Peyer's patch (tissue), 4 donors: ENCODE data around the gene FMNL2. TPM values are rescaled to one million over a fixed set of nuclear protein-coding genes. Genes with fewer than 3 reads are reported as not detected.

ENCODE experiments used
- DNase-seq, 3 donors: peaks; one replicate each; pipeline ENCODE4 v3.0.0-alpha.2; 2017 to 2019
- H3K27ac ChIP-seq, 4 donors: fragments of 200-600 bp; sonication (generic); one replicate each; pipeline ENCODE4 v1.5.1; 2016 to 2019
- H3K27me3 ChIP-seq, 2 donors: fragments of 200-600 bp; sonication (generic); one replicate each; pipeline ENCODE4 v1.5.1; 2019
- H3K36me3 ChIP-seq, 3 donors: fragments of 200-600 bp; sonication (generic); one replicate each; pipeline ENCODE4 v1.5.1; 2016 to 2019
- H3K4me1 ChIP-seq, 4 donors: fragments of 200-600 bp; sonication (generic); one replicate each; pipeline ENCODE4 v1.5.1; 2016 to 2019
- H3K4me3 ChIP-seq, 4 donors: fragments of 200-600 bp; sonication (generic); 1 replicate in 3 of 4; 2 replicates in 1 of 4; pipeline ENCODE4 v1.5.1; 2016 to 2019; ENCODE audit warnings: mild to moderate bottlenecking in 1 of 4
- H3K9me3 ChIP-seq, 4 donors: fragments of 200-600 bp; sonication (generic); one replicate each; pipeline ENCODE4 v1.5.1; 2016 to 2019; ENCODE audit warnings: mild to moderate bottlenecking in 1 of 4
- CTCF ChIP-seq, 6 experiments: fragments of 450-650 bp in 4 of 6; fragments of 200-600 bp in 2 of 6; sonication (generic) in 1 of 6; IDR thresholded peaks; one replicate each; pipeline ENCODE4 v1.5.1; 2017 to 2019; ENCODE audit warnings: antibody characterized with exemption in 6 of 6, mild to moderate bottlenecking in 3 of 6, moderate library complexity in 1 of 6
- POLR2A ChIP-seq, 2 donors: fragments of 450-650 bp; IDR thresholded peaks; one replicate each; pipeline ENCODE4 v1.5.1; 2017; ENCODE audit warnings: antibody characterized with exemption in 2 of 2, mild to moderate bottlenecking in 2 of 2, moderate library complexity in 2 of 2
- total RNA-seq, 4 donors: library from RNA; depleted of rRNA; stranded (reverse); fragments of >200 nt; gene quantifications; one replicate each; pipeline ENCODE4 v1.1.0, GENCODE V29; 2016

Gene FMNL2
- total RNA-seq, 4 donors from 2014 or later: 7.5 to 52.0 (median 17.1) TPM

GRCh38 chr2:152334701-152335015, 316 bp upstream of the FMNL2 start:
- no peaks in the 10 kb centered on the region for H3K36me3 ChIP-seq
- no peaks in the 10 kb centered on the region for H3K27me3 ChIP-seq
- peak overlapping the region; percentile 68 to 82 (median 72) for H3K27ac ChIP-seq
- peak overlapping the region; percentile 75 to 81 (median 78) for H3K4me3 ChIP-seq
- no peak for DNase-seq
- TF ChIP-seq CTCF (IDR thresholded peaks at IDR 0.05): no peak
- TF ChIP-seq POLR2A (IDR thresholded peaks at IDR 0.05): no peak
- H3K9me3 ChIP-seq: no peaks in the 10 kb centered on the region
- peaks cover 0 to 6% (median 0%) of the 10 kb centered on the region in 4 donors for H3K4me1 ChIP-seq

GRCh38 chr2:152335726-152336118, 748 bp downstream of the FMNL2 start:
- peak overlapping the region; percentile 68 to 82 (median 72) for H3K27ac ChIP-seq
- H3K27me3 ChIP-seq: no peaks in the 10 kb centered on the region
- DNase-seq: peak in 1 of 3 donors; percentile 60

GRCh38 chr2:152336119-152336853, 1.3 kb downstream of the FMNL2 start:
- Histone ChIP-seq H3K4me3 (peak overlapping the region; percentile 75 to 81 (median 78)), H3K27me3 (no peaks in the 10 kb centered on the region), H3K9me3 (no peaks in the 10 kb centered on the region), H3K27ac (peak overlapping the region; percentile 68 to 82 (median 72)), H3K36me3 (no peaks in the 10 kb centered on the region), H3K4me1 (peaks cover 0 to 6% (median 0%) of the 10 kb centered on the region in 4 donors)
- DNase-seq: peak in 2 of 3 donors; percentile 65 to 66
- TF ChIP-seq CTCF (IDR thresholded peaks at IDR 0.05) (no peak), POLR2A (IDR thresholded peaks at IDR 0.05) (no peak)

More at GRCh38 chr2:152335726-152336118, 748 bp downstream of the FMNL2 start:
- Histone ChIP-seq H3K9me3 (no peaks in the 10 kb centered on the region), H3K4me3 (peak overlapping the region; percentile 75 to 81 (median 78)), H3K36me3 (no peaks in the 10 kb centered on the region), H3K4me1 (peaks cover 0 to 6% (median 0%) of the 10 kb centered on the region in 4 donors)
- TF ChIP-seq CTCF (IDR thresholded peaks at IDR 0.05) (no peak), POLR2A (IDR thresholded peaks at IDR 0.05) (no peak)

GRCh38 chr2:152336854-152337510, 2.0 kb downstream of the FMNL2 start:
- peak in 2 of 3 donors; percentile 48 to 56 for DNase-seq
- Histone ChIP-seq H3K4me3 (peak overlapping the region in 3 of 4 donors; percentile 75 to 79 (median 78)), H3K27me3 (no peaks in the 10 kb centered on the region), H3K9me3 (no peaks in the 10 kb centered on the region), H3K36me3 (no peaks in the 10 kb centered on the region), H3K27ac (peak overlapping the region; percentile 68 to 82 (median 72)), H3K4me1 (peaks cover 0 to 6% (median 0%) of the 10 kb centered on the region in 4 donors)
- TF ChIP-seq POLR2A (IDR thresholded peaks at IDR 0.05) (no peak), CTCF (IDR thresholded peaks at IDR 0.05) (no peak)

GRCh38 chr2:152337511-152337903, 2.5 kb downstream of the FMNL2 start:
- Histone ChIP-seq H3K4me3 (no peak overlapping the region), H3K27ac (no peak overlapping the region), H3K9me3 (no peaks in the 10 kb centered on the region), H3K4me1 (peaks cover 0 to 6% (median 0%) of the 10 kb centered on the region in 4 donors), H3K27me3 (no peaks in the 10 kb centered on the region), H3K36me3 (no peaks in the 10 kb centered on the region)
- TF ChIP-seq POLR2A (IDR thresholded peaks at IDR 0.05): no peak
- no peak for TF ChIP-seq CTCF (IDR thresholded peaks at IDR 0.05)
- no peak for DNase-seq
